ENCODE data around the gene MEIS2.

Gene MEIS2

GRCh38 chr15:36960179-36960946 lies 140.0 kb downstream of the MEIS2 start:
- no peak for TF ChIP-seq ZNF274 (IDR thresholded peaks at IDR 0.05; ENCODE audit: low read depth, low read length)
- no peak overlapping the region; the same call in 1 of the 2 replicates for H3K4me3 ChIP-seq (ENCODE audit: low read length)

GRCh38 chr15:36959746-36960145 lies 140.6 kb downstream of the MEIS2 start:
- TF ChIP-seq ZNF274 (IDR thresholded peaks at IDR 0.05; ENCODE audit: low read depth, low read length) = no peak
- no peak overlapping the region for H3K4me3 ChIP-seq (ENCODE audit: low read length)

- no peak for TF ChIP-seq ZNF274 (IDR thresholded peaks at IDR 0.05; ENCODE audit: low read depth, low read length)
- H3K4me3 ChIP-seq (ENCODE audit: low read length) = no peak overlapping the region
Observed at GRCh38 chr15:36958606-36959005, 141.7 kb downstream of the MEIS2 start.

GRCh38 chr15:36954486-36954885 lies 145.9 kb downstream of the MEIS2 start:
- no peak overlapping the region for H3K4me3 ChIP-seq (ENCODE audit: low read length)
- TF ChIP-seq ZNF274 (IDR thresholded peaks at IDR 0.05; ENCODE audit: low read depth, low read length) = no peak

GRCh38 chr15:36953346-36953745 lies 147.0 kb downstream of the MEIS2 start:
- TF ChIP-seq ZNF274 (IDR thresholded peaks at IDR 0.05; ENCODE audit: low read depth, low read length) = no peak
- H3K4me3 ChIP-seq (ENCODE audit: low read length) = no peak overlapping the region

- H3K4me3 ChIP-seq (ENCODE audit: low read length) = no peak overlapping the region
- no peak for TF ChIP-seq ZNF274 (IDR thresholded peaks at IDR 0.05; ENCODE audit: low read depth, low read length)
Observed at GRCh38 chr15:36951731-36952247, 148.6 kb downstream of the MEIS2 start.

GRCh38 chr15:36950371-36950770 lies 150.0 kb downstream of the MEIS2 start:
- no peak for TF ChIP-seq ZNF274 (IDR thresholded peaks at IDR 0.05; ENCODE audit: low read depth, low read length)
- no peak overlapping the region for H3K4me3 ChIP-seq (ENCODE audit: low read length)

GRCh38 chr15:36948982-36949381 lies 151.4 kb downstream of the MEIS2 start:
- no peak overlapping the region for H3K4me3 ChIP-seq (ENCODE audit: low read length)
- no peak for TF ChIP-seq ZNF274 (IDR thresholded peaks at IDR 0.05; ENCODE audit: low read depth, low read length)

GRCh38 chr15:36947035-36947719 lies 153.2 kb downstream of the MEIS2 start:
- no peak overlapping the region for H3K4me3 ChIP-seq (ENCODE audit: low read length)
- no peak for TF ChIP-seq ZNF274 (IDR thresholded peaks at IDR 0.05; ENCODE audit: low read depth, low read length)

- H3K4me3 ChIP-seq (ENCODE audit: low read length) = no peak overlapping the region
- no peak for TF ChIP-seq ZNF274 (IDR thresholded peaks at IDR 0.05; ENCODE audit: low read depth, low read length)
Observed at GRCh38 chr15:36944442-36944841, 155.9 kb downstream of the MEIS2 start.

- TF ChIP-seq ZNF274 (IDR thresholded peaks at IDR 0.05; ENCODE audit: low read depth, low read length) = no peak
- no peak overlapping the region for H3K4me3 ChIP-seq (ENCODE audit: low read length)
Observed at GRCh38 chr15:36943508-36944361, 156.6 kb downstream of the MEIS2 start.

- TF ChIP-seq ZNF274 (IDR thresholded peaks at IDR 0.05; ENCODE audit: low read depth, low read length) = no peak
- H3K4me3 ChIP-seq (ENCODE audit: low read length) = no peak overlapping the region
Observed at GRCh38 chr15:36942248-36942827, 158.0 kb downstream of the MEIS2 start.

- TF ChIP-seq ZNF274 (IDR thresholded peaks at IDR 0.05; ENCODE audit: low read depth, low read length) = no peak
- H3K4me3 ChIP-seq (ENCODE audit: low read length) = no peak overlapping the region
Observed at GRCh38 chr15:36941798-36942197, 158.6 kb downstream of the MEIS2 start.

All from GM08714 (cell line).